Loucy (cell line): Measurements from ENCODE around the gene AP1S1.
A peak's percentile ranks its signal among the peaks of the same experiment; 100 is the strongest.
"Not testable (repeated sequence)": the region's sequence is repeated elsewhere in the genome, so short reads cannot be mapped to it uniquely, and the experiment has no call there.

Experiments used
- H2AFZ ChIP-seq: fragments of 200-600 bp; sonication (generic); 2 replicates; pipeline ENCODE4 v1.6.0; 2016; ENCODE audit warnings: antibody characterized with exemption, mild to moderate bottlenecking, low read length, moderate library complexity
- H3F3A ChIP-seq: fragments of 200-600 bp; 2 replicates; pipeline ENCODE4 v1.6.0; 2016; ENCODE audit warnings: antibody characterized with exemption, low read depth, mild to moderate bottlenecking
- H3K27me3 ChIP-seq: fragments of 200-600 bp; sonication (generic); 2 replicates; pipeline ENCODE4 v1.6.1; 2014; ENCODE audit warnings: low read length, mild to moderate bottlenecking; ENCODE audit not compliant: insufficient read depth, poor library complexity, severe bottlenecking
- H3K36me3 ChIP-seq: fragments of 200-600 bp; sonication (generic); 2 replicates; pipeline ENCODE4 v1.6.1; 2016; ENCODE audit warnings: low read length; ENCODE audit not compliant: insufficient read depth
- H3K4me1 ChIP-seq: fragments of 200-600 bp; sonication (generic); 2 replicates; pipeline ENCODE4 v1.5.1; 2014; ENCODE audit warnings: low read length, mild to moderate bottlenecking; ENCODE audit not compliant: insufficient read depth, poor library complexity, severe bottlenecking
- H3K4me2 ChIP-seq: fragments of 200-600 bp; sonication (generic); 2 replicates; pipeline ENCODE4 v1.6.0; 2014; ENCODE audit warnings: antibody characterized with exemption, low read length, low read depth, mild to moderate bottlenecking; ENCODE audit not compliant: poor library complexity, severe bottlenecking
- H3K4me3 ChIP-seq: fragments of 200-600 bp; sonication (generic); 2 replicates; pipeline ENCODE4 v1.5.1; 2014; ENCODE audit warnings: low read length, mild to moderate bottlenecking, mixed read lengths; ENCODE audit not compliant: poor library complexity, severe bottlenecking
- H3K79me2 ChIP-seq: fragments of 200-600 bp; sonication (generic); 2 replicates; pipeline ENCODE4 v1.6.1; 2014; ENCODE audit warnings: low read length; ENCODE audit not compliant: insufficient read depth
- H3K9ac ChIP-seq: fragments of 200-600 bp; sonication (generic); 2 replicates; pipeline ENCODE4 v1.6.0; 2014; ENCODE audit warnings: mild to moderate bottlenecking, low read depth, low read length, moderate library complexity; ENCODE audit not compliant: poor library complexity, severe bottlenecking
- H3K9me2 ChIP-seq: fragments of 200-600 bp; sonication (generic); replicated peaks from 2 replicates; pipeline ENCODE4 v1.6.1; 2016; ENCODE audit warnings: low read depth, low read length, mixed read lengths
- H3K9me3 ChIP-seq: fragments of 200-600 bp; sonication (generic); 2 replicates; pipeline ENCODE4 v1.6.1; 2014; ENCODE audit warnings: mild to moderate bottlenecking, antibody characterized with exemption, low read length, low read depth; ENCODE audit not compliant: insufficient read depth
- H4K20me1 ChIP-seq: fragments of 200-600 bp; sonication (generic); 2 replicates; pipeline ENCODE4 v1.6.0; 2014; ENCODE audit warnings: antibody characterized with exemption, low read length, mild to moderate bottlenecking; ENCODE audit not compliant: insufficient read depth, poor library complexity, severe bottlenecking
- EZH2phosphoT487 ChIP-seq: fragments of 200-600 bp; IDR thresholded peaks from 2 replicates; pipeline ENCODE4 v1.6.1; 2018; ENCODE audit warnings: antibody characterized with exemption, mild to moderate bottlenecking, moderate library complexity, borderline replicate concordance
- TF ChIP-seq, protein P1 (sequence below): fragments of 200-600 bp; sonication (generic); conservative IDR thresholded peaks from 2 replicates; pipeline ENCODE4 v1.5.1; 2014; ENCODE audit warnings: mild to moderate bottlenecking, antibody characterized with exemption, low read length

The AP1S1 gene

DNA sequence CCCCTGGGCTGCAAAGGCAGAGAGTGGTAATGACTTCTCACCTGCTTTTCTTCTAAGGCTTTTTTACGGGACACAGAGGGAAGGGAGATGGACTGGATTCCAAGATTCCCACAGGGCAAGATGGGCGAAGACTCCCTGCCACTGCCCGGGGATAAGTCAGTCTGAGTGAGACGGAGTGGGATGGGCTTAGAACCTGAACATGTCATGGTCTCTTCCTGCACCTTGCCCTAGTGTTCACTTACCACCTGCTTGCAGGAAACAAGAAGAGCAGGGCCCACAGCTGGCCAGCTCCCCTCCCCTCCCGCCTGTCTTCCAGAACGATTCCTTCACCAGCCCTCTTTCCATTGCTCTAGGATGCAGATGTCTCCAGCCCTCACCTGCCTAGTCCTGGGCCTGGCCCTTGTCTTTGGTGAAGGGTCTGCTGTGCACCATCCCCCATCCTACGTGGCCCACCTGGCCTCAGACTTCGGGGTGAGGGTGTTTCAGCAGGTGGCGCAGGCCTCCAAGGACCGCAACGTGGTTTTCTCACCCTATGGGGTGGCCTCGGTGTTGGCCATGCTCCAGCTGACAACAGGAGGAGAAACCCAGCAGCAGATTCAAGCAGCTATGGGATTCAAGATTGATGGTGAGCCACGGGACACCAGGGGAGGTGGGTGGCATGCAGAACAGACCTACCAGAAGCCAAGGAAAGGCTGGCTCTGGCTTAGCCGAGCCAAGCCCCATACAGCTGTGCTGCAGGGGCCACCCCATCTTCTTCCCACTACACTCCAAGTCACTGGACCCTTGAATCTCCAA is 26.0 kb upstream of the AP1S1 start:
- Histone ChIP-seq H3K27me3 (no peaks in the 10 kb centered on the region), H3K4me3 (peak overlapping the region; percentile 78), H2AFZ (no peak overlapping the region), H4K20me1 (no peaks in the 10 kb centered on the region), H3K9me2 (no peaks in the 10 kb centered on the region), H3K9me3 (no peaks in the 10 kb centered on the region), H3K36me3 (no peaks in the 10 kb centered on the region), H3F3A (no peaks in the 10 kb centered on the region), H3K9ac (peak overlapping the region; percentile 75), H3K79me2 (peaks cover 8% of the 10 kb centered on the region; the same call in 1 of the 2 replicates), H3K4me2 (peak overlapping the region; percentile 97), H3K4me1 (peaks cover 45% of the 10 kb centered on the region)
- no peak for TF ChIP-seq EZH2phosphoT487
- TF ChIP-seq, protein P1, sequence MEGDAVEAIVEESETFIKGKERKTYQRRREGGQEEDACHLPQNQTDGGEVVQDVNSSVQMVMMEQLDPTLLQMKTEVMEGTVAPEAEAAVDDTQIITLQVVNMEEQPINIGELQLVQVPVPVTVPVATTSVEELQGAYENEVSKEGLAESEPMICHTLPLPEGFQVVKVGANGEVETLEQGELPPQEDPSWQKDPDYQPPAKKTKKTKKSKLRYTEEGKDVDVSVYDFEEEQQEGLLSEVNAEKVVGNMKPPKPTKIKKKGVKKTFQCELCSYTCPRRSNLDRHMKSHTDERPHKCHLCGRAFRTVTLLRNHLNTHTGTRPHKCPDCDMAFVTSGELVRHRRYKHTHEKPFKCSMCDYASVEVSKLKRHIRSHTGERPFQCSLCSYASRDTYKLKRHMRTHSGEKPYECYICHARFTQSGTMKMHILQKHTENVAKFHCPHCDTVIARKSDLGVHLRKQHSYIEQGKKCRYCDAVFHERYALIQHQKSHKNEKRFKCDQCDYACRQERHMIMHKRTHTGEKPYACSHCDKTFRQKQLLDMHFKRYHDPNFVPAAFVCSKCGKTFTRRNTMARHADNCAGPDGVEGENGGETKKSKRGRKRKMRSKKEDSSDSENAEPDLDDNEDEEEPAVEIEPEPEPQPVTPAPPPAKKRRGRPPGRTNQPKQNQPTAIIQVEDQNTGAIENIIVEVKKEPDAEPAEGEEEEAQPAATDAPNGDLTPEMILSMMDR: no peak

GRCh38 chr7:101129603-101130117 is 24.6 kb upstream of the AP1S1 start:
- Histone ChIP-seq H2AFZ (no peak overlapping the region), H3K36me3 (no peaks in the 10 kb centered on the region), H3K79me2 (peaks cover 8% of the 10 kb centered on the region; the same call in 1 of the 2 replicates), H3K27me3 (no peaks in the 10 kb centered on the region), H3K9ac (no peak overlapping the region), H3K4me2 (no peak overlapping the region), H3F3A (no peaks in the 10 kb centered on the region), H3K4me3 (no peak overlapping the region), H4K20me1 (no peaks in the 10 kb centered on the region), H3K9me3 (no peaks in the 10 kb centered on the region), H3K9me2 (no peaks in the 10 kb centered on the region), H3K4me1 (peaks cover 42% of the 10 kb centered on the region)
- no peak for TF ChIP-seq EZH2phosphoT487
- TF ChIP-seq, protein P1: no peak

DNA sequence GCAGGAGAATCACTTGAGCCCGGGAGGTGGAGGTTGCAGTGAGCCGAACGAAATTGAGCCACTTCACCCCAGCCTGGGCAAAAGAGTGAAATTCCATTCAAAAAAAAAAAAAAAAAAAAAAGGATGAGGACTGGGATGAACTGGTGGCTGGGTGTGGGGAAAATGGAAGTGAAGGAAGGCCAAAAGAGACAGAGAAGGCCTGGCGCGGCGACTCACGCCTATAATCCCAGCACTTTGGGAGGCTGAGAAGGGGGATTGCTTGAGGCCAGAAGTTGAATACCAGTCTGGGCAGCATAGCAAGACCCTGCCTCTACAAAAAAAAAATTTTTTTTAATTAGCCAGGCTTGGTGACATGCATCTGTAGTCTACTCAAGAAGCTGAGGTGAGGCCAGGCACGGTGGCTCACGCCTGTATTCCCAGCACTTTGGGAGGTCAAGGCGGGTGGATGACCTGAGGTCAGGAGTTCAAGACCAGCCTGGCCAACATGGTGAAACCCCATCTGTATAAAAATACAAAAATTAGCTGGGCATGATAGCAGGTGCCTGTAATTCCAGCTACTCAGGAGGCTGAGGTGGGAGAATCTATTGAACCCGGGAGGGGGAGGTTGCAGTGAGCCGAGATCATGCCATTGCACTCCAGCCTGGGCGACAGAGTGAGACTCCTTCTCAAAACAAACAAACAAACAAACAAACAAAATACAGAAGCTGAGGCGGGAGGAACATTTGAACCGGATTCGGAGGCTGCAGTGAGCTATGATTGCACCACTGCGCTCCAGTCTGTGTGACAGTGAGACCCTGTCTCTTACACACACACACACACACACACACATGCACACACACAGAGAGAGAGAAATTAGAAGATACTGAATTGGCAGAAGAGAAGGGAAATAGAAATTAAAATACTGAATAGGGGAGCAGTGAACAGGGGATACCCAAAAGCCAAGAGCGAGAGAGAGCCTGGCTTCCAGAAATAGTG is 21.4 kb upstream of the AP1S1 start:
- not testable (repeated sequence) for H3K4me3 ChIP-seq, H3F3A ChIP-seq, H3K36me3 ChIP-seq, H3K9me2 ChIP-seq, H3K9me3 ChIP-seq, H3K4me2 ChIP-seq, H3K79me2 ChIP-seq, H3K9ac ChIP-seq, H3K27me3 ChIP-seq, H2AFZ ChIP-seq, H4K20me1 ChIP-seq
- peaks cover 19% of the 10 kb centered on the region for H3K4me1 ChIP-seq
